ENCODE data around the gene ABCB9.
A peak's percentile ranks its signal among the peaks of the same experiment; 100 is the strongest.
"Not testable (repeated sequence)": the region's sequence is repeated elsewhere in the genome, so short reads cannot be mapped to it uniquely, and the experiment has no call there.

Gene ABCB9

DNA sequence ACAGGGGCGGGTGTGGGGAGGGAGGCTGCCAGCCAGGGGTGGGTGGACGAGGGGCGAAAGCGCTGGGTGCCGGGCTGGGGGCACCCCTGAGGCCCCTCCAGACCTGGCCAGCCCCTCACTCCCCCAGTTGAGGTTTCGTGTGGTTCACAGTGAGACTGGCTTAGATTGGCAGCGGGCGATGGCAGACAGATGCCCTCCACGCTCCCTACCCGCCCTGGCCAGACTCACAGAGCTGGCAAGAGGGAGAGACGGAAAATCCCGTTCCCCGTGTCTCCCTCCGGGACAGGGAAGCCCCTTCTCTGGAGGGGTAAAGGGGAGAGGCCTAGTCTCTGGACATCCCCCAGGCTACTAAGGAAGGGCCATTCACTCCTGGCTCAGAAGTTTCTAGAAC is 37.1 kb downstream of the ABCB9 start:
- DNase-seq: no peak

DNA sequence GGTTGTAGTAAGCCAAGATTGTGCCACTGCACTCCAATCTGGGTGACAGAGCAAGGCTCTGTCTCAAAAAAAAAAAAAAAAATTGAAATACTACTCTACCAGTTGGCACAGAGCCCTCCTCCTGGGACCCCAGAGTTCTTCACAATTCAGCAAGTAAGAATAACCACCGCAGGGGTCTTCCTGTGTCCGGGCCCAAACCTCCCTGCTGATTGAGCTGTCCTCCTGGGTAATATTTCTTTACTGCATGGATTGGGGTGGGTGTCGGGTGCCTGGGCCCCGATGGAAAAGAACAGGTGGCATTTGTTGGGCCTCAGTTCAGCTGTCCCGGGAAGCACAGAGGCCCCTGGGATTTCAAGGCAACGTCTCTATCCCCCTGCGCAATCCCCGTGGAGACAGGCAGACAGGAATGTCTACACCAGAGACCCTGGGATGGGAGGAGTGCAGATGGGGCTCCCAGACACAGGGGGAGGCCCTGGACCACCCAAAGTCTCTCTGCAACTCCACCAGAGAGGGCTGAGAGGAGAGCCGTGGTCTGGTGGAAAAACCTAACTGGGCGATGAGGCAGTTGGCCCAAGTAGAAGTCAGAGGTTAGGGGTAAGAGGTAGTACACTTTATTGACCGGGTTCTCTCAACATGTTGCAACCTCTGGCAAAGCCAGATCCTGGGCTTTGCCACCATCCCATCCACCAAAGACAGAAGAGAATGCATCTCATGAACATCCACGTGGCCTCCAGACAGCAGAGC is 37.7 kb downstream of the ABCB9 start:
- no peak for DNase-seq

DNA sequence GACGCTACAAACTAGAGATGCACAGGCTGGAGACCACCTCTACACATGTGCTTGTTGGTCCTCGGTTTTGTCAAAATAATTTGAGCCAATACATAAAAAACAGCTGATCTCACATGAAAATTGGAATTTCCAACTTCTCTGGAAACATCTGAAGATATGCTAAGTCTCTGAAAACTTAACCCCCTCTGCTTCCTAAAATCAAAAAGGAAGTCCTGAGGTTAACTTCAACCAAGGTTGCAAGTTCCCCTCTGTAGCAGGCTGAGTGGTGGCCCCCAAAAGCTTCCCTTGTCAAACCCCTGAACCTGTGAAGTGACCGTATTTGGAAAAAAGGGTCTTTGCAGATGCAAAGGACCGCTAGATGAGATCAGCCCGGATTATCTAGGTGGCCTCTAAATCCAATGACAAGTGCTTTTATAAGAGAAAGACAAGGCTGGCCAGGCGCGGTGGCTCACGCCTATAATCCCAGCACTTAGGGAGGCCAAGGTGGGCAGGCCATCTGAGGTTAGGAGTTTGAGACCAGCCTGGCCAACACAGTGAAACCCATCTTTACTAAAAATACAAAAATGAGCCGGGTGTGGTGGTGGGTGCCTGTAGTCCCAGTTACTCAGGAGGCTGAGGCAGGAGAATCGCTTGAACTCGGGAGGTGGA is 38.4 kb downstream of the ABCB9 start:
- no peak for DNase-seq

DNA sequence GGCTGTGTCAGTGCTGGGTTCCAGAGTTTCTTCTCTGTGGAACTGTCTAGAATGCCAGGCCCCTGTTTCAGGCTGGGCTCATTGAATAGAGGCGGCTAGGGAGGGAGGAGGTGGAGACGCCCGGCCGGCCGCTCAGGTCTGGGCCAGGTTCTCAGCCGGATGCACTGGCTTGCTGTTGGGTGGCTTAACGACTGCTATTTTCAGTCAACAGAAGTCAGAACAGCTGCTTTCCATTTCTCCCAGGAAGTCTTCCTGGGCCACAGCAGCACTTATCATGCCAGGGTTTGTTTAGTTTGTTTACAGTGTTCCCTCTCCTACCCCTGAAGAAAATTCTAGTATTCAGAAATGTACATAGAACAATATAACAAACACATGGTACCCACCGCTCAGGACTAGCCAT is 44.3 kb downstream of the ABCB9 start:
- DNase-seq: no peak

- DNase-seq: no peak
Observed at GRCh38 chr12:122920687-122921086, 45.6 kb downstream of the ABCB9 start.

DNA sequence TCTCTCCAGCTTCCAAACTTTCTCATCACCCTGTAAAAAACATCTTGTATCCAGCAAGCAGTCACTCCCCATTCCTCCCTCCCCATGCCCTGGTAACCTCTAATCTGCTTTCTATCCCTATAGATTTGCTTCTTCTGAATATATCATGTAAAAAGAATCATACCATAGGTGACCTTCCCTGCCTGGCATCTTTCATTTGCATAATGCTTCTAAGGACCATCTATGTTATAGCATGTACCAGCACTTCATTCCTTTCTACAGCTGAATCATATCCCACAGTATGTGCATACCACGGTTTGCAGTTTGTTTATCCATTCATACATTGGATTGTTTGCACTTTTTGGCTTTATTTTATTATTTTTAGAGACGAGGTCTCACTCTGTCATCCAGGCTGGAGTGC is 47.4 kb downstream of the ABCB9 start:
- DNase-seq: no peak

DNA sequence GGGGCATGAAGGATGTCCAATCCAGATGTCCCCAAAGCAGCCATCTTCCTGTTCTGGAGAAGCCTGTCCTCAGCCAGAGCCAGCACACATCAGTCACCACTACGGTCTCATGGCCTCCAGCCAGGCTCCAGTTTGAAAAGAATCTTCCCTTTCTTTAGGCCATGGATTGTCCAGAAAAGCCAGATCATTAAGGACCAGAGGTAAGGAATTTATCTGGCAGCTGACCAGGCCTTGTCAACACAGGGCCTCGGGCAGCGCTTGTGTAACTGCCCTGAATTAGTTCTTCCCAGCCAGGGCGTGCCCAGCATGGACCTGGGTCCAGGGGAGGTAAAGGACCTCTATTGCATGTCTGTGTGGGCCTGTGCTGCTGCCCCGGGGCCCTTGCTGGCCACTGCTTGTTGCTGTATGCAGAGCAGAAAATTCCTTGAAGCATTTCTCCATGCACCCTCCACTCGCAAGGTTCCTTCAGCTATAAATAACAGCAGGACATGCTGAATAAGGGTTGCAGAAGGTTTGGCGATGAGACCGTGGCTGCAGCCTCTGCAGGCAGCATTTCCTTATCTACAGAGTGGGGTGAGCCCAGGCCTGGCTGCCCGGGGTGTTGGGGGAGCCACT is 48.6 kb downstream of the ABCB9 start:
- no peak for DNase-seq

DNA sequence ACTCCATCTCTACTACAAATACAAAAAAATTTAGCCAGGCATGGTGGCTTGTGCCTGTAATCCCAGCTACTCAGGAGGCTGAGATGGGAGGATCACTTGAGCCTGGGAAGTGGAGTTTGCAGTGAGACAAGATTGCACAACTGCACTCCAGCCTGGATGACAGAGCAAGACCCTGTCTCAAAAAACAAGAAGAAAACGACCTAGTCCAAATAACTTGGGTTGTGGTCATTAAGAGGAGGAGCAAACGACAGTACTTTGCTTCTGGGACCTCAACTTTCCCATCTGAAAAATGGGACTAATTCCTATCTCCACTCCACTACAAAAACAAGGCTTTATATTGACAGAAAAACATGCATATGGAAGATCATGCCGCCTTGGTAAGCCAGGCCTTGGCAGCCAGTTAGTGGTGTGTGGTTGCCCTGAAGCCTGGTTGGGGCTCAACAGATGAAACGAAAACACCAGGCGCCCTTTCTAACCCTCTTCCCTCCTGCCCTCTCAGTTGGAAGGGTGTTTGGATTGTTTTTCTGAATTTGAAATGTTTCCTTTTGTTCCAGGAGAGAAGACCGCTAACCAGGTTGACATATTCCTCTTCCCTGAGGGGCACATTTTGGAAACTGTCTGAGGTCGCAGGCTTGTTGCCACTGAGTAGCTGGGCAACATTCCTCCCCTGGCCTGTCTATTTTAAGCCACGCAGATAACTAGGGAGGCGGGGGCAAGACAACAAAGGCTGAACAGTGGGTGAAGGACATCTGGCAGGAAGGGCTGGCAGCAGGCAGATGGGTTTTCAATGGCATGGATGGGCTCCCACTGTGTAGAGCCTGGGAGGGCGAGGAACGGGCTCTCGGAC is 56.6 kb downstream of the ABCB9 start:
- no peak for DNase-seq

GRCh38 chr12:122908915-122909314 is 57.3 kb downstream of the ABCB9 start:
- no peak for DNase-seq

DNA sequence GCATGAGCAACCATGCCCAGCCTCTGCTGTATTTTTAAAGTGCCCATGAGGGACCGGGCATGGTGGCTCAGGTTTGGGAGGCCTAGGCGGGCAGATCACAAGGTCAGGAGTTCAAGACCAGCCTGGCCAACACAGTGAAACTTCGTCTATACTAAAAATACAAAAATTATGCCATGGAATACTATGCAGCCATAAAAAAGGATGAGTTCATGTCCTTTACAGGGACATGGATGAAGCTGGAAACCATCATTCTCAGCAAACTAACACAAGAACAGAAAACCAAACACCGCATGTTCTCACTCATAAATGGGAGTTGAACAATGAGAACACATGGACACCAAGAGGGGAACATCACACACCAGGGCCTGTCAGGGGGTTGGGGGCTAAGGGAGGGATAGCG is 61.0 kb downstream of the ABCB9 start:
- DNase-seq: not testable (repeated sequence)

GRCh38 chr12:122903693-122904034 is 62.6 kb downstream of the ABCB9 start:
- no peak for DNase-seq

DNA sequence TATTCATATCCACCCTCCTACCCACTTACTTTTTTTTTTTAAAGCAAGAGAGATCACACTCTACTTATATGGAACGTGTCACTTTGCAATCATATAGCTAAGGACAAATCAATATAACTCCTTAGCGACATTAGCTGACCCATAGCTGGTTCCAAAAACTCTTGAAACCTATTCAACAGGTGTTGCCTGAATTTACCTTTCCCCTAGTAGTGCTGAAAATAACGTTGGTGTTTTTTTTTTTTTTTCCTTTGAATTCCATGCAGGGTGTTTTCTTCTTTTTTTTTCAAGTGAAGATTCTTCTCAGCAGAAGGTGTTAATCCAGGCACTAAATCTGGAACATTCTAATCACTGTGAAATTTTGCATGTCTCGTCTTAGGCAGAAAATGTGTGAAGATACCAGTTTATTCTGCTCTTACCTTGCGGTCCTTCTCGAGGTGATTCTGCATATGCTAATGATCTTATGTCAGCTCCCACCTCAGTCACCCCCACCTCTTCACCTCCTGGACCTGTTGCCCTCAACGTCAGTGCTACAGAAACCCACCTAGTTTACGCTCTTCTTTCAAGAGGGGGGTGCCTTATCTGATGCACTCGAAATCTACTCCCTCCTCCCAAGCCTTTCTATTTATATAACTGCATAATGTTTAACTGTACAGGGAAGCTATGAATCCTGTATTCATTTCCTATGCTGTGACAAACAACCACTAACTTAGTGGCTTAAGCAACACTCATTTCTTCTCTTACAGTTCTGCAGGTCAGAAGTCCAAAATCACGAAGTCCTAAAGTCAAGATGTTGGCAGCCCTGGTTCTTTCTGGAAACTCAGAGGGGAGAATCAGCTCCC is 63.2 kb downstream of the ABCB9 start:
- no peak for DNase-seq

DNA sequence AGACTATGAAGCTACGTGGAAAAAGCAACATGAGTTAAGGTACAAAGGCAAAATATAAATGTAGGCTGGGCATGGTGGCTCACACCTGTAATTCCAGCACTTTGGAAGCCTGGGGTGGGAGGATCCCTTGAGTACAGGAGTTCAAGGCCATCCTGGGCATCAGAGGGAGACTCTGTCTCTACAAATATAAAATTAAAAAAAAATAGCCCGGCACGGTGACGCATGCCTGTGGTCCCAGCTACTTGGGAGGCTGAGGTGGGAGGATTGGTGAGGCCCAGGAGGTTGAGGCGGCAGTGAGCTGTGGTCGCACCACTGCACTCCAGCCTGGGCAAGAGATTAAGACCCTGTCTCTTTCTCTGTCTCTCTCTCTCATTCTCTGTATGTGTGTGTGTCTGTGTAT is 66.4 kb downstream of the ABCB9 start:
- no peak for DNase-seq

DNA sequence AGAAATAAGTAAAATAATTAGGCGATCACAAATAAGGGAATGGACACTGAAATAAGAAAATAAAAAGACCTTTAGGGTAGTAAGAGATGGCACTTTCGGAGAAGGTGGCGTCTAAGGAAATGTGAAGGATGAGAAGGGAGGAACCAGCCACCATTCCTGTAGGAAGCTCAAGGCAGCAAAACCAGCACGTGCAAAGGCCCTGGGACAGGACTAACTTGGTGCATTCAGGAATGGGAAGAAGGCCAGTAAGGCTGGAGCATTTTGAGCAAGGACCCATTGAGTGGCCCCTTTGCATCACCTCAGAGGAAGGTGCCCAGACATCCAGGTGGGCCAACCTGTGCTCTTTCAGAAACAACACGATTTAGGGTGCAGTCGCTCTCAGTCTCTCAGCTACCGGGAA is 69.6 kb downstream of the ABCB9 start:
- DNase-seq: no peak

DNA sequence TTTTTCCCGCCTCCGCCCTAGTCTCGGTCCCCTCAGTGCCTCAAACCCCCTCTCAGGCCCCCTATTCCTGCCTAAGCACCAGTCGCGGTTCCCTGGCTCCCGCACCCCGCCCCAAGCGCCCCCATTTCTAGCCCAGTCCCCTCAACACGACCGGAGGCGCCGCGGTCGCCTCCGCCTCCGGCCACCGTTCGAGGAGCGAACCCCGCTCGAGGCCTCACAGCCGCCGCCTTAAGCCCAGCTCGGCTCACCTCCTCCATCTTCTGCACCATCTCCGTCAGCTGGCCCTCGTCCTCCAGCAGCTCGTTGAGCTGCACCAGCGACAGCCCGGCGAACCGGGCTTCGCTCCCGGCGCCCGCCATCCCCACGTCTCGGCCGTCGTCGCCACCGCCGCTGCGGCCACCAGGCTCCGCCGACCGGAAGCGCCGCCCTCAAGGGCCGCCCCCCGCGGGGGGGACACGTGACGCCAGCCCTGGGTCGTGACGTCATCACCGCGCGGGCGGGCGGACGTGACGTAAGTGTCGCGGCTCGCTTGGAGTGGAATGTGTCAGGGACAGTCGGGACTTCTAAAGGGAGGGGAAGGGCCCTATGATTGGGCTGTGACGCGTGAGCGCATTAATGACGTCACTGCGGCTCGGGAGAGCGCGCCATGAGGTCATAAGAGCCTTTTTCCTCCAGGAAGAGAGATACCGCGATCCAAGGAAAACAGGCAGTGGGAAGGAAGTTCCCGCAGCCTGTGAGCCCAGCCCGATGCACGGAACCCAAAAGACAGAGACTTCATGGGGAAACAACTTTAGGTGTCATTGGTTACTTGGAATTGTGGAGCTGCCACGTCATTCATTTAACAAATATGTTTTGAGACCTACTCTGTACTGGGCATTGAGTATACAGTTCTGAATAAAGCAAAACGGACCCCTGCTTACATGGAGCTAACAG is 70.3 kb downstream of the ABCB9 start, which contains the start of gene VPS37B:
Gene VPS37B (minus strand): TSS at position 421 of the 933 bp plus-strand sequence. CDS start 62 bp downstream, at position 359.
- DNase-seq: peak; percentile 75

- DNase-seq: no peak
Observed at GRCh38 chr12:122895320-122895703, 71.0 kb downstream of the ABCB9 start.

DNA sequence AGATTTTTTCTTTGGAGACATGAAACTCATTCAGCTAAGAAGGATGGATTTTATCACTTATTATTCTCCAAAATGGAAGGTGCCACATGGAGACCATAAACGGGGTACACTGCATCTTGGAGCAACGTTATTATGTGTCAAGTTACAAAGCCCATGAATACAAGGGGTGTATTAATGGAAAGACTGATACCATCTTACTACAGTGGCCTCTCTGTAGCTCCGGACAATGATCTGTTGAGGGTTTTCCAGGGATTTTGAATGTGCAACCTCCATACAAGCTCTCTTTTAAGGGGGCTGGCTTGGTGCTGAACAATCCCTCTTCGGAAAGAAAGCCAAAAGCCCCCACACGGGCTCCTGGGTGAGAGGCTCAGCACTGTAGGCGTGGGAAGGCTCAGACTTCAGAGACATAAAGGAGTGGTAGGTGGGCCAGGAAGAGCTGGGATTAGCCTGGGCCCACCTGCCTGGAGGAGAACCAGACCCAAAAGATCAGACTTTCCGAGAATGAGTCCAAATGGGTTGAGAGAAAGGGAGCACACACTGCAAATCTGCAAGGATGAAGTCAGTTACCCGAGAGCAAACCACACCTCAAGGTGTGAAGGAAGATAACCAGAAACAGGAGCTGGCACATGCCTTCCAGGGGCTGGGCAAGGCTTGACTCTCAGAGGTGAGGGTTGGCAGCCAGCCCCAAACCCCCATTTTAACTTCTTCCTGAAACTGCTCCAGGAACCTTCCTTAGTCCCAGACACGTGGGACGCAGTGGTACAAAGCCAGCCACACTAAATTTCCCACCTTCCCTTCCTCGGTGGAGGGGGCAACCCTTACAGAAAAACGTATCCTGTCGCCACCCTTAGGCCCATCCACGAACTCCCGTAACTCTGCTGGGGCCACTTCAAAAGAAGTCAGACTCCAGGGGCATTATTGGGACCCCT is 71.8 kb downstream of the ABCB9 start:
- DNase-seq: no peak

DNA sequence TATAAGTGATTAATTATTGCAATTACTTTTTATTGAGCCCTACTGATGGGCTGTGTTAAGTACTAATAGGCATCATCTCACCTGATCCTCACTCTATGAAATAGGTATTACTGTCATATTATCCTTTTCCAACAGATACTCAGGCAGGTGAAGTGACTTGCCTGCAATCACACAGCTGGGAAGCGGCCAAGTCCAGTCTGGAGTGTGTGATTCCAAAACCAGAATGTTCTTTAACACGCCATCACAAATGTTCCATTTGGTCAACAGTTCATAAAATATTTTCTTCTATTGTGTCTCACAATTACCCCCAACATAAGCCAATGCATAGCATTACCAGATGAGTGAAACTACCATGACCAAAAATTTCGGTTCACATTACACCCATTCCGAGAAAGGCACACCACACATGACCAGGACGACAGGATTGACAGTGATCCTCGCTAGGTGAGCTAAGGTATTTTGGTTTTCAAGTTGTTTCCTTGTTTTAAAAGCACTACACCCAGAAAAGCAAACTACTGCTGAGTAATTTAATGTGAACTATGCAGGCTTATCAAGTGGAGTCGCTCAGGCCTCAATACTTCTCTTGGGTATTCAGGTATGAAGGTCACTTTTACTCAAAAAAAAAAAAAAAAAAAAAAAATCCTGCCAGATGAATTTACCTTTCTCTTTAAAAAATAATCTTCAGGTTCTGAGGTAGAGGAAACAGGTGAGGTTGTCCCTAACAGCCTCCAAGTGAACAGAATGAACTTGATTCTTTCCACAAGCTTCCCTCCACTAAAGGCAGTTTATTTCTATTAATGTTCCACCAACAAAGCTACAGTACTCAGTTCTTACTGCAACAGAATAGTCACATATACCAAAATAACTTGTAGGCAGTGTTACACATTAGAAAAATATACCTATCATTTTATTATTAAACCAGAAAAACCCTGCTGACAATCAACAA is 72.8 kb downstream of the ABCB9 start:
- no peak for DNase-seq

DNA sequence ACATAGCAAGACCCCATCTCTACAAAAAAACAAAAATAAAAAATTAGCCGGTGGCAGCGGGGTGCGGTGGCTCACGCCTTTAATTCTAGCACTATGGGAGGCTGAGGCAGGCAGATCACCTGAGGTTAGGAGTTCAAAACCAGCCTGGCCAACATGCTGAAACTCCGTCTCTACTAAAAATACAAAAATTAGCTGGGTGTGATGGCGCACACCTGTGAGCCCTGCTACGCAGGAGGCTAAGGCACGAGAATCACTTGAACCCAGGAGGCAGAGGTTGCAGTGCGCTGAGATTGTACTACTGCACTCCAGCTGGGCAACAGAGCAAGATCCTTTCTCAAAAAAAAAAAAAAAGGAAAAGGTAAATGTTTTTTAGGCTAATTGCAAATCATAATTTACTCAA is 73.5 kb downstream of the ABCB9 start:
- DNase-seq: not testable (repeated sequence)
